Thoracic aorta (tissue), 2 donors: Measurements from ENCODE around the gene MICU1. TPM values are rescaled to one million over a fixed set of nuclear protein-coding genes. Genes with fewer than 3 reads are reported as not detected.

ENCODE experiments used
- ATAC-seq: fragments of 150-250 bp; one replicate; pipeline ENCODE4 v1.8.0; 2017; ENCODE audit warnings: low read depth; ENCODE audit not compliant: insufficient number of reproducible peaks, low FRiP score
- DNase-seq: peaks from one replicate; pipeline ENCODE4 v3.0.0-alpha.2; 2020; ENCODE audit warnings: low spot score
- H3K27ac ChIP-seq, 2 donors: fragments of 200-600 bp; sonication (generic); 1 replicate in 1 of 2; 2 replicates in 1 of 2; pipeline ENCODE4 v1.5.1; 2016; ENCODE audit warnings: mild to moderate bottlenecking in 2 of 2, moderate library complexity in 2 of 2
- H3K27me3 ChIP-seq: fragments of 200-600 bp; sonication (generic); replicated peaks from 2 replicates; pipeline ENCODE4 v1.6.0; 2016; ENCODE audit warnings: mild to moderate bottlenecking; ENCODE audit not compliant: insufficient read depth
- H3K36me3 ChIP-seq: fragments of 200-600 bp; sonication (generic); one replicate; pipeline ENCODE4 v1.5.1; 2016
- H3K4me1 ChIP-seq, 2 donors: fragments of 200-600 bp; sonication (generic); 1 replicate in 1 of 2; 2 replicates in 1 of 2; pipeline versions ENCODE4 v1.5.1 to v1.6.0; 2016; ENCODE audit warnings: low read depth in 2 of 2, mild to moderate bottlenecking in 1 of 2; ENCODE audit not compliant: control insufficient read depth in 1 of 2
- H3K4me3 ChIP-seq: fragments of 200-600 bp; sonication (generic); 2 replicates; pipeline ENCODE4 v1.5.1; 2016; ENCODE audit warnings: mild to moderate bottlenecking
- H3K9me3 ChIP-seq: fragments of 200-600 bp; sonication (generic); 2 replicates; pipeline ENCODE4 v1.5.1; 2016
- total RNA-seq, 2 donors: library from RNA; depleted of rRNA; stranded (reverse); fragments of >200 nt; gene quantifications; one replicate each; pipeline versions ENCODE4 v1.1.0 to v1.2.3, GENCODE V29; 2016
- TF ChIP-seq, protein P1 (sequence below): fragments of 200-600 bp; sonication (generic); IDR thresholded peaks from one replicate; pipeline ENCODE4 v1.5.1; 2019; ENCODE audit warnings: antibody characterized with exemption

The MICU1 gene
- total RNA-seq, 2 donors from 2014 or later, result 37.4 to 63.5 TPM

DNA sequence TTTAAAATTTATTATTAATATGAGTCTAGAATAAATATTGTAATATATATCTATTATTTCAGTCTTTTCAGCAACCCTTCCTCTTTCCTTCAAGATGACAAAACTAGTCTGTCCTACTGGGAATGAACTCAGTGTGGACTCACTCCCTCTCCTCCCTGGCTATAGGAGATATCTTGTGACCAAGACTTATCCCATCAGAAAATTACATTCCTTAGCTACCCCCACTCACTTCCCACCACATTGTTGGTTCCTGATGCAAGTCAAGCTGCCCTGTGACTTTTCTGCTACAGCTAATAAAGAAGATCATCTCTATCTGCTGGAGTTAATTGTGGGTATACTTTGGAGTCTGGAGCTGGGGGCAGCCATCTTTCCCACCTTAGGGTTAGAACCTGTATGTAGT, 38.1 kb upstream of the MICU1 start:
- Histone ChIP-seq H3K27me3 (no peaks in the 10 kb centered on the region), H3K36me3 (no peaks in the 10 kb centered on the region), H3K4me3 (no peak overlapping the region), H3K9me3 (no peaks in the 10 kb centered on the region), H3K4me1 (no peaks in the 10 kb centered on the region), H3K27ac (no peak overlapping the region)
- TF ChIP-seq, protein P1, sequence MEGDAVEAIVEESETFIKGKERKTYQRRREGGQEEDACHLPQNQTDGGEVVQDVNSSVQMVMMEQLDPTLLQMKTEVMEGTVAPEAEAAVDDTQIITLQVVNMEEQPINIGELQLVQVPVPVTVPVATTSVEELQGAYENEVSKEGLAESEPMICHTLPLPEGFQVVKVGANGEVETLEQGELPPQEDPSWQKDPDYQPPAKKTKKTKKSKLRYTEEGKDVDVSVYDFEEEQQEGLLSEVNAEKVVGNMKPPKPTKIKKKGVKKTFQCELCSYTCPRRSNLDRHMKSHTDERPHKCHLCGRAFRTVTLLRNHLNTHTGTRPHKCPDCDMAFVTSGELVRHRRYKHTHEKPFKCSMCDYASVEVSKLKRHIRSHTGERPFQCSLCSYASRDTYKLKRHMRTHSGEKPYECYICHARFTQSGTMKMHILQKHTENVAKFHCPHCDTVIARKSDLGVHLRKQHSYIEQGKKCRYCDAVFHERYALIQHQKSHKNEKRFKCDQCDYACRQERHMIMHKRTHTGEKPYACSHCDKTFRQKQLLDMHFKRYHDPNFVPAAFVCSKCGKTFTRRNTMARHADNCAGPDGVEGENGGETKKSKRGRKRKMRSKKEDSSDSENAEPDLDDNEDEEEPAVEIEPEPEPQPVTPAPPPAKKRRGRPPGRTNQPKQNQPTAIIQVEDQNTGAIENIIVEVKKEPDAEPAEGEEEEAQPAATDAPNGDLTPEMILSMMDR, result no peak
- DNase-seq, result no peak
- no peak for ATAC-seq

DNA sequence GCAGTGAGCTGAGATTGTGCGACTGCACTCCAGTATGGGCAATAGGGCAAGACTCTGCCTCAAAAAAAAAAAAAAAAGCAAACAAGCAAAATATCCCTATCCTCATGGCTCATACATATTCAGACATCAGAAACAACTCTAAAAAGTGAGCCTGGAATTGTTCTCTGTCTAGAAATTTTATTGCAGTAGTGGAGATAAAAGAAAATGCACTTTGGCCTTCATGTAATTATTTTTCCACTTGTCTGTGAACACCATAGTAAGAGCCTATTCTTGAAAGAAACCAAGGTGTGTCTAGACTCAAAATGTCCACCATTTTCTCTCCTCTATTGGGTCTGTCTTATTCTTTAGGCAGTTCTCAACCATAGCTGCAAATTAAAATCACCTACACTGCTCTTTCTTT, 35.6 kb upstream of the MICU1 start:
- Histone ChIP-seq H3K36me3 (no peaks in the 10 kb centered on the region), H3K27ac (no peak overlapping the region), H3K4me3 (no peak overlapping the region), H3K27me3 (no peaks in the 10 kb centered on the region), H3K9me3 (no peaks in the 10 kb centered on the region), H3K4me1 (no peaks in the 10 kb centered on the region)
- ATAC-seq (no peak), DNase-seq (no peak)
- TF ChIP-seq, protein P1, result no peak

DNA sequence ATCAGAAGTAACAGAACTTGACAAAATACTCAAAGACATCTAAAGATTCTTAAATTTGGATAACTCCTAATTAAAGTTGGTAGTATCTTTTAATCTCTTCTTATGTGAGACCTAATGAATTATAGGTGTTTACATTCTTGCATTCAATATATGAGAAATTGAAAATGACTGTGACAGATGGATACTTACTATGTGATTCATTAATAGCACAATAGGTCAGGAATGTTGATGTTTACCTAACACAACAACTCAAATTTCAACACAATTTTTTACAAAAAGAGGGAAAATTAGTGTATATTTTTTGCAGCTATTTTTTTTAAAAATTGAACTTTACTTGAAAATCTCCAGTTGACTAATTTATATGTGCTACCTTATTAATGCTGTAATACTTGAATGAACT, 34.3 kb upstream of the MICU1 start:
- TF ChIP-seq, protein P1, result no peak
- no peaks in the 10 kb centered on the region for H3K4me1 ChIP-seq
- no peaks in the 10 kb centered on the region for H3K36me3 ChIP-seq
- DNase-seq, result no peak
- H3K4me3 ChIP-seq, result no peak overlapping the region
- no peaks in the 10 kb centered on the region for H3K9me3 ChIP-seq
- H3K27ac ChIP-seq, result no peak overlapping the region
- ATAC-seq, result no peak
- H3K27me3 ChIP-seq, result no peaks in the 10 kb centered on the region

DNA sequence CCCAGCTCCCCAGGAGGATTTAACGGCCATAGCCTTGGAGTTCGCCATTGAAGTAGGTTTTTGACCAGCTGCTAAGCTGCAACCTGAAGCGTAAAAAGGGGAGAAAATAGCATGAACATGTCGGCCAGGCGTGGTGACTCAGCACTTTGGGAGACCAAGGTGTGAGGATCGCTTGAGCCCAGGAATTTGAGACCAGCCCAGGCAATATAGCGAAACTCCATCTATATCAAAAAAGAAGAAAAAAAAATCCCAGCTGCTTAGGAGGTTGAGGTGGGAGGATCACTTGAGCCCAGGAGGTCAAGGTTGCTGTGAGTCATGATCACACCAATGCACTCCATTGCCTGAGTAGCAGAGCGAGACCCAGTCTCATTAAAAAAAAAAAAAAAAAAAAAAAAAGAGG, 33.8 kb upstream of the MICU1 start:
- Histone ChIP-seq H3K9me3 (no peaks in the 10 kb centered on the region), H3K27me3 (no peaks in the 10 kb centered on the region), H3K4me3 (no peak overlapping the region), H3K27ac (no peak overlapping the region), H3K4me1 (no peaks in the 10 kb centered on the region), H3K36me3 (no peaks in the 10 kb centered on the region)
- ATAC-seq (no peak), DNase-seq (no peak)
- TF ChIP-seq, protein P1, result no peak

DNA sequence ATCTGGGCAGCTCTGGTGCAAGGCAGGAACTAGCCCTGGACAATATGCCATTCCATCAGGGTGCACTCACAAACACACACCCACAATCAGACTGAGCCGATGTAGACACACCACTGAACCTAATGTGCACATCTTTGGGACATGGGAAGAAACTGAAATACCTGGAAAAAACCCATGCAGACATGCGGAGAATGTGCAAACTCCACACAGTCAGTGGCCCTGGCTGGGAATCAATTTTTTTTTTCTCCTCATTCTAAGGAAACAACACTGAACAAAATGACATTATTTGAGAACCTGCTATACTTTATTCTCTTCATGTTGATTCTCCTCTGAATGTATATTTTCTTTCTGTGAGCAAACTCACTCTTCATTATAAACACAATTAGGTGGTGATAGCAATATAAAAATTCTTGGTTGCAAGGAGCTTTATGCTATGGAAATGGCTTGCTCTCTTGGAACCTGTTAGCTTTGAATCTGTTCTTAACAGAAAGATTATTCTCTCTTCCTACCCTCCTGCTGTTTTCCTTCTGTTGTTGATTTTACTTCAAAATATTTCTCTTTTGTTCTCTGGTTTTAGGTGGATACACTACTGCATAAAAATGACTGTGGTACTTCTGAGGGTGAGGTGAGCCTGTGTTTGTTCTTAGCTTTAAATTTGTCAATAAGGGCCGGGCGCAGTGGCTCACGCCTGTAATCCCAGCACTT, 33.0 kb upstream of the MICU1 start:
- no peaks in the 10 kb centered on the region for H3K4me1 ChIP-seq
- no peak overlapping the region for H3K27ac ChIP-seq
- no peak overlapping the region for H3K4me3 ChIP-seq
- H3K9me3 ChIP-seq, result no peaks in the 10 kb centered on the region
- DNase-seq (no peak), ATAC-seq (no peak)
- H3K27me3 ChIP-seq, result no peaks in the 10 kb centered on the region
- TF ChIP-seq, protein P1, result no peak
- no peaks in the 10 kb centered on the region for H3K36me3 ChIP-seq
